Medulla oblongata (tissue), 1 donor: Measurements from ENCODE around the gene PMM2.

Experiments
- DNase-seq: peaks from one replicate; pipeline ENCODE4 v3.0.0-alpha.2; 2015; ENCODE audit errors: extremely low spot score

The PMM2 gene

GRCh38 chr16:8850279-8850885, 52.7 kb downstream of the PMM2 start:
- no peak for DNase-seq

- no peak for DNase-seq
Observed at GRCh38 chr16:8851761-8852403, 54.2 kb downstream of the PMM2 start.

- DNase-seq, result no peak
Observed at GRCh38 chr16:8852534-8852933, 54.9 kb downstream of the PMM2 start.

- no peak for DNase-seq
Observed at GRCh38 chr16:8853150-8853549, 55.5 kb downstream of the PMM2 start.

GRCh38 chr16:8853611-8854010, 56.0 kb downstream of the PMM2 start:
- DNase-seq, result no peak

GRCh38 chr16:8854298-8854948, 56.8 kb downstream of the PMM2 start:
- no peak for DNase-seq

GRCh38 chr16:8855051-8855786, 57.6 kb downstream of the PMM2 start:
- no peak for DNase-seq

- DNase-seq, result no peak
Observed at GRCh38 chr16:8855972-8856371, 58.3 kb downstream of the PMM2 start.

- no peak for DNase-seq
Observed at GRCh38 chr16:8858994-8859912, 61.6 kb downstream of the PMM2 start.

- no peak for DNase-seq
Observed at GRCh38 chr16:8859913-8860881, 62.6 kb downstream of the PMM2 start.

- no peak for DNase-seq
Observed at GRCh38 chr16:8861563-8862308, 64.1 kb downstream of the PMM2 start.

GRCh38 chr16:8862309-8863130, 64.9 kb downstream of the PMM2 start:
- DNase-seq, result no peak

GRCh38 chr16:8863594-8864424, 66.2 kb downstream of the PMM2 start:
- DNase-seq, result peak; percentile 90

GRCh38 chr16:8864480-8865110, 67.0 kb downstream of the PMM2 start:
- DNase-seq, result no peak

- no peak for DNase-seq
Observed at GRCh38 chr16:8865145-8865882, 67.7 kb downstream of the PMM2 start.

- DNase-seq, result peak; percentile 62
Observed at GRCh38 chr16:8866118-8866883, 68.7 kb downstream of the PMM2 start.
